Loucy (cell line): ENCODE results near the gene CPNE9.

Source experiments
- H2AFZ ChIP-seq: fragments of 200-600 bp; sonication (generic); 2 replicates; pipeline ENCODE4 v1.6.0; 2016; ENCODE audit warnings: antibody characterized with exemption, mild to moderate bottlenecking, low read length, moderate library complexity
- H3F3A ChIP-seq: fragments of 200-600 bp; 2 replicates; pipeline ENCODE4 v1.6.0; 2016; ENCODE audit warnings: antibody characterized with exemption, low read depth, mild to moderate bottlenecking
- H3K27me3 ChIP-seq: fragments of 200-600 bp; sonication (generic); 2 replicates; pipeline ENCODE4 v1.6.1; 2014; ENCODE audit warnings: low read length, mild to moderate bottlenecking; ENCODE audit not compliant: insufficient read depth, poor library complexity, severe bottlenecking
- H3K36me3 ChIP-seq: fragments of 200-600 bp; sonication (generic); 2 replicates; pipeline ENCODE4 v1.6.1; 2016; ENCODE audit warnings: low read length; ENCODE audit not compliant: insufficient read depth
- H3K4me1 ChIP-seq: fragments of 200-600 bp; sonication (generic); 2 replicates; pipeline ENCODE4 v1.5.1; 2014; ENCODE audit warnings: low read length, mild to moderate bottlenecking; ENCODE audit not compliant: insufficient read depth, poor library complexity, severe bottlenecking
- H3K4me2 ChIP-seq: fragments of 200-600 bp; sonication (generic); 2 replicates; pipeline ENCODE4 v1.6.0; 2014; ENCODE audit warnings: antibody characterized with exemption, low read length, low read depth, mild to moderate bottlenecking; ENCODE audit not compliant: poor library complexity, severe bottlenecking
- H3K4me3 ChIP-seq: fragments of 200-600 bp; sonication (generic); 2 replicates; pipeline ENCODE4 v1.5.1; 2014; ENCODE audit warnings: low read length, mild to moderate bottlenecking, mixed read lengths; ENCODE audit not compliant: poor library complexity, severe bottlenecking
- H3K79me2 ChIP-seq: fragments of 200-600 bp; sonication (generic); 2 replicates; pipeline ENCODE4 v1.6.1; 2014; ENCODE audit warnings: low read length; ENCODE audit not compliant: insufficient read depth
- H3K9ac ChIP-seq: fragments of 200-600 bp; sonication (generic); 2 replicates; pipeline ENCODE4 v1.6.0; 2014; ENCODE audit warnings: mild to moderate bottlenecking, low read depth, low read length, moderate library complexity; ENCODE audit not compliant: poor library complexity, severe bottlenecking
- H3K9me2 ChIP-seq: fragments of 200-600 bp; sonication (generic); replicated peaks from 2 replicates; pipeline ENCODE4 v1.6.1; 2016; ENCODE audit warnings: low read depth, low read length, mixed read lengths
- H3K9me3 ChIP-seq: fragments of 200-600 bp; sonication (generic); 2 replicates; pipeline ENCODE4 v1.6.1; 2014; ENCODE audit warnings: mild to moderate bottlenecking, antibody characterized with exemption, low read length, low read depth; ENCODE audit not compliant: insufficient read depth
- H4K20me1 ChIP-seq: fragments of 200-600 bp; sonication (generic); 2 replicates; pipeline ENCODE4 v1.6.0; 2014; ENCODE audit warnings: antibody characterized with exemption, low read length, mild to moderate bottlenecking; ENCODE audit not compliant: insufficient read depth, poor library complexity, severe bottlenecking
- CTCF ChIP-seq: fragments of 200-600 bp; sonication (generic); conservative IDR thresholded peaks from 2 replicates; pipeline ENCODE4 v1.5.1; 2014; ENCODE audit warnings: mild to moderate bottlenecking, antibody characterized with exemption, low read length
- EZH2phosphoT487 ChIP-seq: fragments of 200-600 bp; IDR thresholded peaks from 2 replicates; pipeline ENCODE4 v1.6.1; 2018; ENCODE audit warnings: antibody characterized with exemption, mild to moderate bottlenecking, moderate library complexity, borderline replicate concordance

CPNE9 gene

GRCh38 chr3:9701711-9702110, 1.9 kb upstream of the CPNE9 start:
- no peak overlapping the region for H2AFZ ChIP-seq
- no peak overlapping the region for H3K9ac ChIP-seq
- no peaks in the 10 kb centered on the region for H3K4me1 ChIP-seq
- H3K4me3 ChIP-seq, result no peak overlapping the region
- H3K27me3 ChIP-seq, result no peaks in the 10 kb centered on the region
- TF ChIP-seq EZH2phosphoT487 (no peak), CTCF (no peak)
- no peaks in the 10 kb centered on the region for H3K79me2 ChIP-seq
- H3K9me3 ChIP-seq, result no peaks in the 10 kb centered on the region
- no peaks in the 10 kb centered on the region for H3F3A ChIP-seq
- H3K9me2 ChIP-seq, result no peaks in the 10 kb centered on the region
- H3K36me3 ChIP-seq, result peaks cover 13% of the 10 kb centered on the region; the same call in 1 of the 2 replicates
- H3K4me2 ChIP-seq, result no peak overlapping the region
- no peaks in the 10 kb centered on the region for H4K20me1 ChIP-seq

GRCh38 chr3:9703240-9703639, 393 bp upstream of the CPNE9 start:
- no peaks in the 10 kb centered on the region for H4K20me1 ChIP-seq
- H3K36me3 ChIP-seq, result peaks cover 13% of the 10 kb centered on the region; the same call in 1 of the 2 replicates
- TF ChIP-seq CTCF (no peak), EZH2phosphoT487 (no peak)
- H3K4me3 ChIP-seq, result no peak overlapping the region
- H3K9me2 ChIP-seq, result no peaks in the 10 kb centered on the region
- H3K4me2 ChIP-seq, result no peak overlapping the region
- H3K4me1 ChIP-seq, result no peaks in the 10 kb centered on the region
- no peak overlapping the region for H2AFZ ChIP-seq
- no peaks in the 10 kb centered on the region for H3K9me3 ChIP-seq
- H3F3A ChIP-seq, result no peaks in the 10 kb centered on the region
- no peak overlapping the region for H3K9ac ChIP-seq
- H3K79me2 ChIP-seq, result no peaks in the 10 kb centered on the region
- no peaks in the 10 kb centered on the region for H3K27me3 ChIP-seq

GRCh38 chr3:9704347-9705322, 1.0 kb downstream of the CPNE9 start:
- Histone ChIP-seq H3K9ac (no peak overlapping the region), H3K9me2 (no peaks in the 10 kb centered on the region), H2AFZ (no peak overlapping the region), H4K20me1 (no peaks in the 10 kb centered on the region), H3K9me3 (no peaks in the 10 kb centered on the region), H3F3A (no peaks in the 10 kb centered on the region), H3K4me2 (no peak overlapping the region), H3K79me2 (no peaks in the 10 kb centered on the region), H3K27me3 (no peaks in the 10 kb centered on the region), H3K36me3 (peaks cover 13% of the 10 kb centered on the region; the same call in 1 of the 2 replicates), H3K4me3 (no peak overlapping the region), H3K4me1 (no peaks in the 10 kb centered on the region)
- TF ChIP-seq EZH2phosphoT487, result no peak
- TF ChIP-seq CTCF, result no peak
